ENCODE results near the gene MUC5AC.

Gene MUC5AC

GRCh38 chr11:1217151-1217550, 59.4 kb downstream of the MUC5AC start:
- TF ChIP-seq JUND (IDR thresholded peaks at IDR 0.05; ENCODE audit: low read depth): no peak
- in situ Hi-C loops (cut with HindIII; ENCODE audit: low pct_unique_long_range_greater_than_20kb, low sequenced_read_pairs): no loop called here
- no peak for DNase-seq (ENCODE audit: low read depth in 1 of 2, low spot score in 1 of 2)

- DNase-seq (ENCODE audit: low read depth in 1 of 2, low spot score in 1 of 2): no peak
- TF ChIP-seq JUND (IDR thresholded peaks at IDR 0.05; ENCODE audit: low read depth): no peak
- in situ Hi-C loops (cut with HindIII; ENCODE audit: low pct_unique_long_range_greater_than_20kb, low sequenced_read_pairs): no loop called here
These were observed 60.6 kb downstream of the MUC5AC start for GRCh38 chr11:1218256-1218787.

- DNase-seq (ENCODE audit: low read depth in 1 of 2, low spot score in 1 of 2): no peak
- in situ Hi-C loops (cut with HindIII; ENCODE audit: low pct_unique_long_range_greater_than_20kb, low sequenced_read_pairs): no loop called here
- TF ChIP-seq JUND (IDR thresholded peaks at IDR 0.05; ENCODE audit: low read depth): no peak
These were observed 61.2 kb downstream of the MUC5AC start for GRCh38 chr11:1218788-1219445.

- TF ChIP-seq JUND (IDR thresholded peaks at IDR 0.05; ENCODE audit: low read depth): no peak
- in situ Hi-C loops (cut with HindIII; ENCODE audit: low pct_unique_long_range_greater_than_20kb, low sequenced_read_pairs): no loop called here
- no peak for DNase-seq (ENCODE audit: low read depth in 1 of 2, low spot score in 1 of 2)
These were observed 61.7 kb downstream of the MUC5AC start for GRCh38 chr11:1219446-1219833.

GRCh38 chr11:1219834-1220815, 62.4 kb downstream of the MUC5AC start:
- no peak for DNase-seq (ENCODE audit: low read depth in 1 of 2, low spot score in 1 of 2)
- in situ Hi-C loops (cut with HindIII; ENCODE audit: low pct_unique_long_range_greater_than_20kb, low sequenced_read_pairs): no loop called here
- TF ChIP-seq JUND (IDR thresholded peaks at IDR 0.05; ENCODE audit: low read depth): no peak

- in situ Hi-C loops (cut with HindIII; ENCODE audit: low pct_unique_long_range_greater_than_20kb, low sequenced_read_pairs): no loop called here
- TF ChIP-seq JUND (IDR thresholded peaks at IDR 0.05; ENCODE audit: low read depth): no peak
- no peak for DNase-seq (ENCODE audit: low read depth in 1 of 2, low spot score in 1 of 2)
These were observed 63.4 kb downstream of the MUC5AC start for GRCh38 chr11:1220941-1221721.

GRCh38 chr11:1221848-1222311, 64.1 kb downstream of the MUC5AC start:
- TF ChIP-seq JUND (IDR thresholded peaks at IDR 0.05; ENCODE audit: low read depth): no peak
- no peak for DNase-seq (ENCODE audit: low read depth in 1 of 2, low spot score in 1 of 2)
- in situ Hi-C loops (cut with HindIII; ENCODE audit: low pct_unique_long_range_greater_than_20kb, low sequenced_read_pairs): no loop called here

- TF ChIP-seq JUND (IDR thresholded peaks at IDR 0.05; ENCODE audit: low read depth): no peak
- no peak for DNase-seq (ENCODE audit: low read depth in 1 of 2, low spot score in 1 of 2)
- in situ Hi-C loops (cut with HindIII; ENCODE audit: low pct_unique_long_range_greater_than_20kb, low sequenced_read_pairs): no loop called here
These were observed 65.0 kb downstream of the MUC5AC start, which contains the start of gene MUC5B for GRCh38 chr11:1222491-1223345. Gene MUC5B, plus strand, starts transcription at chr11:1223066. Its CDS starts 58 bp downstream, at chr11:1223124.

- in situ Hi-C loops (cut with HindIII; ENCODE audit: low pct_unique_long_range_greater_than_20kb, low sequenced_read_pairs): no loop called here
- TF ChIP-seq JUND (IDR thresholded peaks at IDR 0.05; ENCODE audit: low read depth): no peak
- no peak for DNase-seq (ENCODE audit: low read depth in 1 of 2, low spot score in 1 of 2)
These were observed 65.8 kb downstream of the MUC5AC start for GRCh38 chr11:1223346-1224110.

GRCh38 chr11:1224111-1224490, 66.3 kb downstream of the MUC5AC start:
- DNase-seq (ENCODE audit: low read depth in 1 of 2, low spot score in 1 of 2): no peak
- TF ChIP-seq JUND (IDR thresholded peaks at IDR 0.05; ENCODE audit: low read depth): no peak
- in situ Hi-C loops (cut with HindIII; ENCODE audit: low pct_unique_long_range_greater_than_20kb, low sequenced_read_pairs): no loop called here
